Loucy (cell line): ENCODE measurements around the gene WDR88.

Experiments
- H2AFZ ChIP-seq: fragments of 200-600 bp; sonication (generic); 2 replicates; pipeline ENCODE4 v1.6.0; 2016; ENCODE audit warnings: antibody characterized with exemption, mild to moderate bottlenecking, low read length, moderate library complexity
- H3F3A ChIP-seq: fragments of 200-600 bp; 2 replicates; pipeline ENCODE4 v1.6.0; 2016; ENCODE audit warnings: antibody characterized with exemption, low read depth, mild to moderate bottlenecking
- H3K27me3 ChIP-seq: fragments of 200-600 bp; sonication (generic); 2 replicates; pipeline ENCODE4 v1.6.1; 2014; ENCODE audit warnings: low read length, mild to moderate bottlenecking; ENCODE audit not compliant: insufficient read depth, poor library complexity, severe bottlenecking
- H3K36me3 ChIP-seq: fragments of 200-600 bp; sonication (generic); 2 replicates; pipeline ENCODE4 v1.6.1; 2016; ENCODE audit warnings: low read length; ENCODE audit not compliant: insufficient read depth
- H3K4me1 ChIP-seq: fragments of 200-600 bp; sonication (generic); 2 replicates; pipeline ENCODE4 v1.5.1; 2014; ENCODE audit warnings: low read length, mild to moderate bottlenecking; ENCODE audit not compliant: insufficient read depth, poor library complexity, severe bottlenecking
- H3K4me2 ChIP-seq: fragments of 200-600 bp; sonication (generic); 2 replicates; pipeline ENCODE4 v1.6.0; 2014; ENCODE audit warnings: antibody characterized with exemption, low read length, low read depth, mild to moderate bottlenecking; ENCODE audit not compliant: poor library complexity, severe bottlenecking
- H3K4me3 ChIP-seq: fragments of 200-600 bp; sonication (generic); 2 replicates; pipeline ENCODE4 v1.5.1; 2014; ENCODE audit warnings: low read length, mild to moderate bottlenecking, mixed read lengths; ENCODE audit not compliant: poor library complexity, severe bottlenecking
- H3K79me2 ChIP-seq: fragments of 200-600 bp; sonication (generic); 2 replicates; pipeline ENCODE4 v1.6.1; 2014; ENCODE audit warnings: low read length; ENCODE audit not compliant: insufficient read depth
- H3K9ac ChIP-seq: fragments of 200-600 bp; sonication (generic); 2 replicates; pipeline ENCODE4 v1.6.0; 2014; ENCODE audit warnings: mild to moderate bottlenecking, low read depth, low read length, moderate library complexity; ENCODE audit not compliant: poor library complexity, severe bottlenecking
- H3K9me2 ChIP-seq: fragments of 200-600 bp; sonication (generic); replicated peaks from 2 replicates; pipeline ENCODE4 v1.6.1; 2016; ENCODE audit warnings: low read depth, low read length, mixed read lengths
- H3K9me3 ChIP-seq: fragments of 200-600 bp; sonication (generic); 2 replicates; pipeline ENCODE4 v1.6.1; 2014; ENCODE audit warnings: mild to moderate bottlenecking, antibody characterized with exemption, low read length, low read depth; ENCODE audit not compliant: insufficient read depth
- H4K20me1 ChIP-seq: fragments of 200-600 bp; sonication (generic); 2 replicates; pipeline ENCODE4 v1.6.0; 2014; ENCODE audit warnings: antibody characterized with exemption, low read length, mild to moderate bottlenecking; ENCODE audit not compliant: insufficient read depth, poor library complexity, severe bottlenecking
- CTCF ChIP-seq: fragments of 200-600 bp; sonication (generic); conservative IDR thresholded peaks from 2 replicates; pipeline ENCODE4 v1.5.1; 2014; ENCODE audit warnings: mild to moderate bottlenecking, antibody characterized with exemption, low read length
- EZH2phosphoT487 ChIP-seq: fragments of 200-600 bp; IDR thresholded peaks from 2 replicates; pipeline ENCODE4 v1.6.1; 2018; ENCODE audit warnings: antibody characterized with exemption, mild to moderate bottlenecking, moderate library complexity, borderline replicate concordance

WDR88 gene

GRCh38 chr19:33193269-33193864 lies 61.5 kb downstream of the WDR88 start:
- TF ChIP-seq EZH2phosphoT487 (no peak), CTCF (no peak)
- no peak overlapping the region for H3K4me3 ChIP-seq
- no peaks in the 10 kb centered on the region for H3K27me3 ChIP-seq
- no peaks in the 10 kb centered on the region for H4K20me1 ChIP-seq
- no peaks in the 10 kb centered on the region for H3F3A ChIP-seq
- H3K9ac ChIP-seq = no peak overlapping the region
- no peaks in the 10 kb centered on the region for H3K4me1 ChIP-seq
- no peaks in the 10 kb centered on the region for H3K9me3 ChIP-seq
- H2AFZ ChIP-seq = no peak overlapping the region
- H3K9me2 ChIP-seq = no peaks in the 10 kb centered on the region
- no peak overlapping the region for H3K4me2 ChIP-seq
- H3K79me2 ChIP-seq = no peaks in the 10 kb centered on the region
- no peaks in the 10 kb centered on the region for H3K36me3 ChIP-seq

GRCh38 chr19:33193865-33194362 lies 62.0 kb downstream of the WDR88 start, which contains the start of gene LRP3:
Gene LRP3, plus strand, starts transcription at chr19:33194330. Its CDS starts 456 bp downstream, at chr19:33194786.
- Histone ChIP-seq H3K4me3 (no peak within 1 kb of the TSS), H3K27me3 (no peaks in the 10 kb centered on the region), H3K4me2 (no peak within 1 kb of the TSS), H3K4me1 (no peaks in the 10 kb centered on the region), H3K36me3 (no peaks in the 10 kb centered on the region), H3K79me2 (no peaks in the 10 kb centered on the region), H2AFZ (no peak within 1 kb of the TSS), H3F3A (no peaks in the 10 kb centered on the region), H3K9me2 (no peaks in the 10 kb centered on the region), H3K9ac (no peak within 1 kb of the TSS), H4K20me1 (no peaks in the 10 kb centered on the region), H3K9me3 (no peaks in the 10 kb centered on the region)
- TF ChIP-seq EZH2phosphoT487 (no peak), CTCF (no peak)

- Histone ChIP-seq H2AFZ (no peak overlapping the region), H3K9ac (no peak overlapping the region), H3K4me3 (no peak overlapping the region), H3K27me3 (no peaks in the 10 kb centered on the region), H3K36me3 (no peaks in the 10 kb centered on the region), H4K20me1 (no peaks in the 10 kb centered on the region), H3K9me3 (no peaks in the 10 kb centered on the region), H3K9me2 (no peaks in the 10 kb centered on the region), H3K79me2 (no peaks in the 10 kb centered on the region), H3F3A (no peaks in the 10 kb centered on the region), H3K4me2 (no peak overlapping the region), H3K4me1 (no peaks in the 10 kb centered on the region)
- TF ChIP-seq CTCF (no peak), EZH2phosphoT487 (no peak)
These were observed 62.6 kb downstream of the WDR88 start for GRCh38 chr19:33194532-33194885.
